ENCODE data around the gene SYNDIG1.

DNA sequence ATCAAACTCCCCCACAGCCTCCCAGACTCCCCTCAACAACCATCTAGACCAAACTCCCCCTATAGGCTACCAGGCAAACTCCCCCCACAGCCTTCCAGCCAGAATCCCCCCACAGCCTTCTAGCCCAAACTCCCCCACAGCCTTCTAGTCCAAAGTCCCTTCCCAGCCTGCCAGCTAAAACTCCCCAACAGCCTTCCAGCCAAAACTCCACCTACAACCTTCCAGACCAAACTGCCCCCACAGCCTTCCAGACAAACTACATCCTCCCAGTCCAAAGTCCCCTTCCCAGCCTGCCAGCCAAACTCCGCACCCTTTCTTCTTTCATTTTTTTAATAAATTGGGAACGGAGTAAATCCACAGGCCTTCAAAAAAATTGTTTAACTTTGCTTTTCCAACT is 37.4 kb upstream of the SYNDIG1 start:
- TF ChIP-seq POLR2A (IDR thresholded peaks at IDR 0.05; ENCODE audit: low read length) (no peak), TP53 (CRISPR knock-in tag; IDR thresholded peaks at IDR 0.05) (no peak), NR3C1 (IDR thresholded peaks at IDR 0.05) (no peak)
- TF ChIP-seq, protein P1, sequence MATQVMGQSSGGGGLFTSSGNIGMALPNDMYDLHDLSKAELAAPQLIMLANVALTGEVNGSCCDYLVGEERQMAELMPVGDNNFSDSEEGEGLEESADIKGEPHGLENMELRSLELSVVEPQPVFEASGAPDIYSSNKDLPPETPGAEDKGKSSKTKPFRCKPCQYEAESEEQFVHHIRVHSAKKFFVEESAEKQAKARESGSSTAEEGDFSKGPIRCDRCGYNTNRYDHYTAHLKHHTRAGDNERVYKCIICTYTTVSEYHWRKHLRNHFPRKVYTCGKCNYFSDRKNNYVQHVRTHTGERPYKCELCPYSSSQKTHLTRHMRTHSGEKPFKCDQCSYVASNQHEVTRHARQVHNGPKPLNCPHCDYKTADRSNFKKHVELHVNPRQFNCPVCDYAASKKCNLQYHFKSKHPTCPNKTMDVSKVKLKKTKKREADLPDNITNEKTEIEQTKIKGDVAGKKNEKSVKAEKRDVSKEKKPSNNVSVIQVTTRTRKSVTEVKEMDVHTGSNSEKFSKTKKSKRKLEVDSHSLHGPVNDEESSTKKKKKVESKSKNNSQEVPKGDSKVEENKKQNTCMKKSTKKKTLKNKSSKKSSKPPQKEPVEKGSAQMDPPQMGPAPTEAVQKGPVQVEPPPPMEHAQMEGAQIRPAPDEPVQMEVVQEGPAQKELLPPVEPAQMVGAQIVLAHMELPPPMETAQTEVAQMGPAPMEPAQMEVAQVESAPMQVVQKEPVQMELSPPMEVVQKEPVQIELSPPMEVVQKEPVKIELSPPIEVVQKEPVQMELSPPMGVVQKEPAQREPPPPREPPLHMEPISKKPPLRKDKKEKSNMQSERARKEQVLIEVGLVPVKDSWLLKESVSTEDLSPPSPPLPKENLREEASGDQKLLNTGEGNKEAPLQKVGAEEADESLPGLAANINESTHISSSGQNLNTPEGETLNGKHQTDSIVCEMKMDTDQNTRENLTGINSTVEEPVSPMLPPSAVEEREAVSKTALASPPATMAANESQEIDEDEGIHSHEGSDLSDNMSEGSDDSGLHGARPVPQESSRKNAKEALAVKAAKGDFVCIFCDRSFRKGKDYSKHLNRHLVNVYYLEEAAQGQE (IDR thresholded peaks at IDR 0.05): no peak
- TF ChIP-seq, protein P2, sequence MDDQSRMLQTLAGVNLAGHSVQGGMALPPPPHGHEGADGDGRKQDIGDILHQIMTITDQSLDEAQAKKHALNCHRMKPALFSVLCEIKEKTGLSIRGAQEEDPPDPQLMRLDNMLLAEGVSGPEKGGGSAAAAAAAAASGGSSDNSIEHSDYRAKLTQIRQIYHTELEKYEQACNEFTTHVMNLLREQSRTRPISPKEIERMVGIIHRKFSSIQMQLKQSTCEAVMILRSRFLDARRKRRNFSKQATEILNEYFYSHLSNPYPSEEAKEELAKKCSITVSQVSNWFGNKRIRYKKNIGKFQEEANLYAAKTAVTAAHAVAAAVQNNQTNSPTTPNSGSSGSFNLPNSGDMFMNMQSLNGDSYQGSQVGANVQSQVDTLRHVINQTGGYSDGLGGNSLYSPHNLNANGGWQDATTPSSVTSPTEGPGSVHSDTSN (IDR thresholded peaks at IDR 0.05): no peak
- TF ChIP-seq, protein P3, sequence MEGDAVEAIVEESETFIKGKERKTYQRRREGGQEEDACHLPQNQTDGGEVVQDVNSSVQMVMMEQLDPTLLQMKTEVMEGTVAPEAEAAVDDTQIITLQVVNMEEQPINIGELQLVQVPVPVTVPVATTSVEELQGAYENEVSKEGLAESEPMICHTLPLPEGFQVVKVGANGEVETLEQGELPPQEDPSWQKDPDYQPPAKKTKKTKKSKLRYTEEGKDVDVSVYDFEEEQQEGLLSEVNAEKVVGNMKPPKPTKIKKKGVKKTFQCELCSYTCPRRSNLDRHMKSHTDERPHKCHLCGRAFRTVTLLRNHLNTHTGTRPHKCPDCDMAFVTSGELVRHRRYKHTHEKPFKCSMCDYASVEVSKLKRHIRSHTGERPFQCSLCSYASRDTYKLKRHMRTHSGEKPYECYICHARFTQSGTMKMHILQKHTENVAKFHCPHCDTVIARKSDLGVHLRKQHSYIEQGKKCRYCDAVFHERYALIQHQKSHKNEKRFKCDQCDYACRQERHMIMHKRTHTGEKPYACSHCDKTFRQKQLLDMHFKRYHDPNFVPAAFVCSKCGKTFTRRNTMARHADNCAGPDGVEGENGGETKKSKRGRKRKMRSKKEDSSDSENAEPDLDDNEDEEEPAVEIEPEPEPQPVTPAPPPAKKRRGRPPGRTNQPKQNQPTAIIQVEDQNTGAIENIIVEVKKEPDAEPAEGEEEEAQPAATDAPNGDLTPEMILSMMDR (IDR thresholded peaks at IDR 0.05): no peak
